HL-60/S4 treated with phorbol 12-myristate 13-acetate at 8.2 ng/mL for 4 days and 3 days (cell line): ENCODE measurements around the gene ZNF524.
"Not testable (repeated sequence)": the region's sequence is repeated elsewhere in the genome, so short reads cannot be mapped to it uniquely, and the experiment has no call there.

Experiments used
- in situ Hi-C: fragments of 300-500 bp; cut with MboI; formaldehyde crosslinking; loops from 2 replicates; pipeline ENCODE4 v1.15.0; 2022; ENCODE audit warnings: low sequenced_read_pairs

Gene ZNF524

GRCh38 chr19:55581145-55581822, 18.8 kb upstream of the ZNF524 start:
- in situ Hi-C loops = no loop called here

DNA sequence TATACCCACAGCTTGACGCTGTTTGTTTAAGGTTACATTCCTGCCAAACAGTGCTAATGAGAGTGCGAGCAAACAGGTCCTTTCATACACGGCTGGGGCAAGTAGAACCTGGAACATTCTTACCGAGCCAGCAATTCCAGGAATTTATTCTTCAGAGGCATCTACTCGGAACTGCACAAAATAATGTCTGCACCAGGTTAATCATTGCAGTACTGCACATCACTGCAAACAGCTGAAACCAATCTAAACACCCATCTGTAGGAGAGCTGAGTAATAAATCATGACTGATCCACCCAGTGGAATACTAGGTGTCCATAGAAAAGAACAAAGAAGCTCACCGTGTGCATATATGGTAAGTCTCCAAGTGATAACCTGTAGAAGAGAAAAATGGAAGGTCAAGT, 18.3 kb upstream of the ZNF524 start:
- in situ Hi-C loops = no loop called here

GRCh38 chr19:55582284-55582683, 17.8 kb upstream of the ZNF524 start:
- in situ Hi-C loops = not testable (repeated sequence)

DNA sequence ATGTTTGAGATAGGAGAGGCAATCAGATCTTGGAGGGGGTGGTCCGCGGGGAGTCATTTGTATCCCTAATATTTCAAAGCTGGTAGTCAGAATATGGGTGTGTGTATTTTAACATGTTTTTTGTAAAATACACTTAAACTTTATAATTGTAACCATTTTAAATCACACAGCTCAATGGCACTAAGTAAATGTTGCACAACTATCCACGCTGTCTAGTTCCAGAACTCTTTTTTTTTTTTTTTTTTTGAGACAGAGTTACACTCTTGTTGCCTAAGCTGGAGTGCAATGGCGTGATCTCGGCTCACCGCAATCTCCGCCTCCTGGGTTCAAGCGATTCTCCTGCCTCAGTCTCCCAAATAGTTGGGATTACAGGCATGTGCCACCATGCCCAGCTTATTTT, 16.2 kb upstream of the ZNF524 start:
- in situ Hi-C loops = not testable (repeated sequence)

- in situ Hi-C loops = no loop called here
These were observed 15.2 kb upstream of the ZNF524 start for GRCh38 chr19:55584871-55585270.

GRCh38 chr19:55585658-55586339, 14.3 kb upstream of the ZNF524 start:
- in situ Hi-C loops = no loop called here

DNA sequence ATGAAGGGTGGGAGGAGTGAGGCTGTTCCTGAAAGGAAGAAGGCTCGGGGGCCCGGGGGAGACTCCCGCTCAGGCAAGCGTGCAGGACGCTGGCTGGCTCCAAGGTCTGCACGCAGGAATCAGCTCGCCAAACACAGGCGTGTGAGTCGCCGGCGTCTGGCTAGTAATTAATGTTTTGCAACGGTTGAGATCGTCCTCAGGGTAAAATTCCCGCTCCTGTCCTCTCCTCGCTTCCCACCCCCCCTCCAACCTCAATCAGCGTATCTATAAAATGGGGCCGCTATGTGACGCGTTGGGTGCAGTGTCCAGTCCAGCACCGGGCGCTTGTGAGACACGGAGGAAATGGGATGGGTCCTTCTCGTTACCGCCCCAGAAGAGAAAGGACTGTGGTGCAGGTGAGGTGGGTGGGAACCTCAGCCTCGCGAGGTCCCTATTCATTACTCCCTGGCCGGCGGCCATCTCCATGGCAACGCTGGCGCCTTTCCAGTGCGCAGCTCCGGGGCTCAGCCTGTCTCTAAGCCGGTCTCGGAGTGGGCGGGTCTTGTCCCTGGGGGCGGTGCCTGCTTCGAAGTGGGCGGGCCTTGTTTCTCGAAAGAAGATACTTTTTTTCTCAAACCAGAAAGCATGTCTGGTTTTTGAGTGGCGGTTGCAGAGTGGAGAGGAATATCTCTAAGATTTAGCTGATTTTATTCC, 13.0 kb upstream of the ZNF524 start:
- in situ Hi-C loops = no loop called here

GRCh38 chr19:55588738-55589137, 11.3 kb upstream of the ZNF524 start:
- in situ Hi-C loops = no loop called here

- in situ Hi-C loops = no loop called here
These were observed 10.0 kb upstream of the ZNF524 start for GRCh38 chr19:55590109-55590508.

- in situ Hi-C loops = no loop called here
These were observed 9.5 kb upstream of the ZNF524 start for GRCh38 chr19:55590617-55591016.

DNA sequence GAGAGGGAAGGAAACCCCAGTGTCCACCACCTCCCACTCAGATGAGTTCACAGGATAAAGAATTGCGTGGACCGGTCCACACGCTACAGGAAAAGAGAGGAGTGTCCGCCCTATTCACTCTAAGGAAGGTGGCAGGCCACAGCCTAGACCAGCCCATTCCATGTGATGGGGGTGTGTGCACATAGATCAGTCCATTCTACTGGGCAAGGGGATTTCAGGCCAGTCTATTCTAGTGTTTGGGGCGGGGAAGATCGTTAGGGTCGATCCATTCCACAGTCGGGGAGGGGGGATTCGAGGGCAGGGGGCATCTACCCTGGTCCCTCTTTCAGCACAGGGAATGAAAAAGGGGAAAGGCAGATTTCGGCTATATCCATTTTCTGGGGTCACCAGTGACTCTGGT, 8.5 kb upstream of the ZNF524 start:
- in situ Hi-C loops = no loop called here

- in situ Hi-C loops = no loop called here
These were observed 7.5 kb upstream of the ZNF524 start for GRCh38 chr19:55592391-55593090.

DNA sequence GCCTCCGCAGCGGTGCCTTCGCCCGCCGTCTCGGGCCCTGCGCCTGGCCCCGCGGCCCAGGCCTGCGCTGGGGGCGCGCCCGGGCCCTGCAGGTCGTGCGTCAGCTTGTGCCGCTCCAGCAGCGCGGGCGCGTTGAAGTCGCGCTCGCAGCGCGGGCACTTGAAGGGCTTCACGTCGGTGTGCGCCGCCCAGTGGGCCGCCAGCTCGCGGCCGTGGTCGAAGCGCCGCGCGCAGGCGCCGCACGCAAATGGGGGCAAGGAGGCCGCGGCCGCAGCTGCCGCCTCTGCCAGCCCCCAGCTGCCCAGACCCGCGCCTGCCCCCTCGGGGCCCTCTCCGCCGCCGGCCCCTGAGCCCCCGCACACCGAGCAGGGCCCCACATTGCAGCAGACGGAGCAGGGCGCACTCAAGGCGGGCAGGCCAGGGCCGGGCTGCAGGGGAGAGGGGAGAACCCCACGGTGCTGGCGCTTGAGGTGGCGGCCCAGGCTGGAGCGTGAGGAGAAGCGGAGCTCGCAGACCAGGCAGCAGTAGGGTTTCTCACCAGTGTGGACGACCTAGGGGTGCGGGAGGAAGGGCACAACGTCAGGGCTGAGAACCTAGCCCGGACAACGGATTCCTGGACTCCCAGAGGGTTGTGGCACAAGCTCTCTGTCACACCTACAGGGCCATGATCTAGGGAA, 6.9 kb upstream of the ZNF524 start:
- in situ Hi-C loops = no loop called here

DNA sequence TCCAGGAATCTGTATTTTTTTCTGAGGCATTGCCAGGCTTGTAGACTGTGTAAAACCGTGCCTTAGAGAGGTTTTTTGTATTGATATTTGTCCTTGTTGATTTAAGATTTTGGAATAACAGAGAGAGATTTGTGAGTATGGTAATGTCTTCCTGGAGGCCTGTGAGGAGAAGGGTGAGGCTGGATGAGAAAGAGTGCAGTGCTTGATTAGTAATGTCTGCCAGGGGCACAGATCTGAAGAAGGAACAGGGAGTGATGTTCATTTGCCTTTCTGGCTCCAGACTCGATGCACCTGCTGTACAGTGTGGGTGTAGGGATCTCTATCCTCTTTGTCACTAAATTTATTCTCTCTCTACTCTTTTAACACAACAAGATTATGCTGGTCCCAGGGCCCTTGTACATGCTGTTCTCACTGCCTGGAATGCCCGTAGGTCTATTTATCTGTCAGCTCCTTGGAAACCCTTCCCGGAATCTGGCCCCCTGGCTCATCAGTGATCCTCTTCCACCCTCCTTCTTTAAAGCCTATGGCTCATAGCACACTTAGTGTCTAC, 5.0 kb upstream of the ZNF524 start:
- in situ Hi-C loops = no loop called here

DNA sequence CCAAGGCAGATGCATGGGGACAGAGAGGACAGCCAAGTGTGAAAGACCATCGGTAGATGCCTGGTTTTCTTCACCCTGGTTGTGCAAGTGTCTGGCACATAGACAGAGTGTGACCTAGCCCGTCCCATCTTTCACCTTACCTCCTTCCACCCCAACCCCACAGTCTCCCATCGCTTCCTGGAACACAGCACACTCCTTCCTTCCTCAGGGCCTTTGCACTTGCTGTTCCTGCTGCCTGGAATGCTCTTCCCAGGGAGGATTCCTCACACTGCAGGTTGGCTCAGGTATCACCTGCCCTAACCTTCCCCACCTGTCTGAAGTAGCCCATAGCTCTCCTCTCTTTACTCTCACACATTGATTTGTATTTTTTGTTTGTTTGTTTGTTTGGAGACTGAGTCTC, 3.8 kb upstream of the ZNF524 start:
- in situ Hi-C loops = no loop called here

DNA sequence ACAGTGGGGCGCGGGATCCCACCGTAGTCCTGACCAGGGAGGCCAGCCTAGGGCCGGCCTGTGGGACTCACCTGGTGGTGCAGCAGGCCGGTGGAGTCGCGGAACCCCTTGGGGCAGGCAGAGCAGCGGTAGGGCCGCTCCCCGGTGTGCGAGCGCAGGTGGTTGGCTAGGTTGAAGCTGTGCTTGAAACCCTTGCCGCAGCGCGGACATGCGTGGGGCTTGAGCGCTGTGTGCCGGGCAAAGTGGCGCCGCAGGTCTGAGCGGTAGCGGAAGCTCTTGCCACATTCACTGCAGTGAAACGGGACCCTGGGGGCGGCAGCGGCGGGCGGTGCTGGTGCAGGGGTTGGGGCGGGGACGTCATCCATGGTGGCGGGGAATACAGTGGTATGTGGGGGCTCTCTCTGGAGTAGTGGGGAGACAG, 2.6 kb upstream of the ZNF524 start:
- in situ Hi-C loops = no loop called here

- in situ Hi-C loops = no loop called here
These were observed 2.1 kb upstream of the ZNF524 start for GRCh38 chr19:55598034-55598433.

DNA sequence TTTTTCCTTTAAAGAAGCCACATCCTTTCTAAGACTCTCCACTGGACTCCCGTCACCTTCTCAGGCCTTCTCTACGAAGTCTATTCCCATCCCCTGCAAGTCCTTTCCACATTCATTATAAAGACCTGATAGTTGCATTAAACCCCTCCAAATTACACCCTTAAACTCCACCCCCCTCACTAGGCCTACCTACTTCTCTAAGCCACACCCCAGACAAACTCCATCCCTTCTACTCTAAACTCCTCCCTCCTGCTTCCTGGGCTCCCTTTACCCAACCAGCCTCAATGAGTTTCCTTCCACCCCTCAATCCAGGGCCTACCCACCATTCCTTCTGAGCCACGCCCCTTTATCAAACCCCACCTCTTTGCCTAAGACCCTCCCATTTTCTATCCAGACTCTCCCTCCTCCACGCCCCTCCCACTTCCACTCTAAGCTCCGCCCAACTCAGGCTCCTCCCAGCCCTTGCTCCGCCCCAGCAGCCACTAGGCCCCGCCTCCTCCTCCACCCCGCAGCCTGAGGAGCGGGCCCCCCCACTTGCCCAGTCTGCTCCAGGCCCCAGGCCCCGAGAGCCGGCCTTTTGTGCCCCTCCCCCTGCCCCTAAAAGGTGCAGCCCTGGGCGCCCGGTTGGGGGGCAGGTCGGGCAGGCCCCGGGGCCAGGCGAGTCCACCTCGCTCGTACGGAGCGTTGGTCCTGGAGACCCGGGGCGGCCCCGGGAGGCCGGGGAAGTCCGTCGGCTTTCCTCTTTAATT, 1.2 kb upstream of the ZNF524 start:
- in situ Hi-C loops = no loop called here

DNA sequence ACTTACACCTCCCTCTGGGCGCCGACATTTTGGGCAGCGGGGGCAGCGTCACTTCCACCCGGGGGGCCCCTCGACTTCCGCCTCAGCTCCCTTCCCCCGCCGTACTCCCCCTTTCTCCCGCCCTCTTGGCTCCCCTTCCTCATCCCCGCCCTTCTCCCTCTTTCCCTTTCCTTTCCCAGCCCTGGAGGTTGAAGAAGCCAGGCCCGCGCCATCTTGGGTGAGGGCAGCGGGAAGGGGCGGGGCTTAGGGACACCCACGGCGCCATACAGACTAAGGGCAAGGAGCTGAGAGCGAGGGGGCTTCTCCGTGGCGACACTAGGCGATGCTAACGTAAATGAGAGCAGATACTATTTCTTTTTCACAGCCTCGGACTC, 633 bp upstream of the ZNF524 start, which contains the start of gene FIZ1:
FIZ1 (minus strand) TSS at position 50 of the 374 bp plus-strand sequence. CDS start 1,652 bp downstream, outside the sequence.
- in situ Hi-C loops = no loop called here

GRCh38 chr19:55600662-55601028, 557 bp downstream of the ZNF524 start:
- in situ Hi-C loops = no loop called here
